H1 (cell line): ENCODE measurements around the gene ASB1. TPM values are rescaled to one million over a fixed set of nuclear protein-coding genes. Genes with fewer than 3 reads are reported as not detected.

Experiments used
- CTCF ChIA-PET: fragments of 300-600 bp; sonication (Branson Sonifier 250); formaldehyde crosslinking; loops from one replicate; lab custom pipeline; 2021; ENCODE audit not compliant: partially characterized antibody; lab: Charles Lee
- POLR2A ChIA-PET: fragments of 300-600 bp; sonication (Branson Sonifier 250); formaldehyde crosslinking; loops from one replicate; lab custom pipeline; 2021; ENCODE audit warnings: inconsistent platforms; ENCODE audit not compliant: partially characterized antibody; lab: Charles Lee
- DNase-seq, 2 experiments: peaks; one replicate each; pipeline versions ENCODE4 v3.0.0 to v3.0.0-alpha.2; 2010 to 2022; ENCODE audit warnings: low spot score in 2 of 2, low read depth in 1 of 2, mixed read lengths in 1 of 2
- FAIRE-seq: peaks from 2 replicates; lab custom pipeline; 2011; peaks lifted over from hg19 to GRCh38; lab: Jason Lieb, UNC
- H2AFZ ChIP-seq: 2 replicates; pipeline ENCODE4 v1.8.1; 2012; ENCODE audit warnings: low read length, inconsistent platforms
- H2AK5ac ChIP-seq: 2 replicates; pipeline ENCODE4 v1.6.1; 2013; ENCODE audit warnings: low read depth, low read length
- H2BK120ac ChIP-seq: replicated peaks from 2 replicates; pipeline ENCODE3; 2013; ENCODE audit warnings: low read depth, low read length, inconsistent platforms
- H2BK12ac ChIP-seq: 2 replicates; pipeline ENCODE4 v1.6.1; 2013; ENCODE audit warnings: low read depth, low read length
- H2BK15ac ChIP-seq: 2 replicates; pipeline ENCODE4 v1.6.1; 2013; ENCODE audit warnings: low read length
- H2BK20ac ChIP-seq: 2 replicates; pipeline ENCODE4 v1.6.1; 2013; ENCODE audit warnings: low read length
- H2BK5ac ChIP-seq: 2 replicates; pipeline ENCODE4 v1.6.1; 2013; ENCODE audit warnings: low read depth, low read length
- H3K14ac ChIP-seq: 2 replicates; pipeline ENCODE4 v1.6.1; 2013; ENCODE audit warnings: inconsistent platforms; ENCODE audit not compliant: insufficient read length
- H3K18ac ChIP-seq: 2 replicates; pipeline ENCODE4 v1.6.1; 2013; ENCODE audit warnings: low read length; ENCODE audit errors: extremely low read depth
- H3K23ac ChIP-seq: 2 replicates; pipeline ENCODE4 v1.6.1; 2013; ENCODE audit warnings: inconsistent platforms; ENCODE audit not compliant: insufficient read length
- H3K23me2 ChIP-seq: 2 replicates; pipeline ENCODE4 v1.6.1; 2013; ENCODE audit warnings: low read depth, low read length
- H3K27ac ChIP-seq: 2 replicates; pipeline ENCODE4 v1.6.1; 2011; ENCODE audit warnings: low read depth, low read length, inconsistent platforms
- H3K27me3 ChIP-seq, 4 experiments: replicated peaks in 1 of 4; 1 replicate in 1 of 4; 2 replicates in 3 of 4; pipeline versions ENCODE4 v1.6.1 to v1.8.1; 2011 to 2013; ENCODE audit warnings: low read length in 3 of 4, mild to moderate bottlenecking in 3 of 4, inconsistent platforms in 2 of 4, mixed read lengths in 2 of 4, moderate library complexity in 1 of 4; ENCODE audit not compliant: control insufficient read depth in 3 of 4, insufficient read depth in 3 of 4; ENCODE audit errors: extremely low read depth in 1 of 4
- H3K36me3 ChIP-seq, 4 experiments: 2 replicates each; pipeline versions ENCODE4 v1.6.1 to v1.8.1; 2011 to 2013; ENCODE audit warnings: mild to moderate bottlenecking in 4 of 4, low read length in 3 of 4, moderate library complexity in 2 of 4, control low read depth in 1 of 4, inconsistent platforms in 1 of 4; ENCODE audit not compliant: insufficient read depth in 4 of 4, control insufficient read depth in 2 of 4
- H3K4ac ChIP-seq: replicated peaks from 2 replicates; pipeline ENCODE3; 2013; ENCODE audit warnings: low read length, low read depth, mixed read lengths, inconsistent platforms; ENCODE audit not compliant: insufficient read length
- H3K4me1 ChIP-seq, 4 experiments: replicated peaks in 1 of 4; 1 replicate in 1 of 4; 2 replicates in 3 of 4; pipeline versions ENCODE4 v1.6.1 to v1.8.1; 2011 to 2013; ENCODE audit warnings: low read length in 3 of 4, inconsistent platforms in 2 of 4, mixed read lengths in 1 of 4; ENCODE audit not compliant: insufficient read depth in 4 of 4, control insufficient read depth in 3 of 4
- H3K4me2 ChIP-seq, 2 experiments: 2 replicates each; pipeline versions ENCODE4 v1.6.1 to v1.8.1; 2011 to 2013; ENCODE audit warnings: low read depth in 2 of 2, low read length in 2 of 2, control low read depth in 1 of 2, inconsistent platforms in 1 of 2, mild to moderate bottlenecking in 1 of 2; ENCODE audit not compliant: insufficient read depth in 1 of 2
- H3K4me3 ChIP-seq, 4 experiments: fragments of 200-600, 300-600 bp in 1 of 4; sonication (generic), shearing (Covaris generic), sonication (Bioruptor Twin) in 1 of 4; 2 replicates each; pipeline versions ENCODE4 v1.5.1 to v1.8.1; 2011 to 2016; ENCODE audit warnings: low read length in 4 of 4, low read depth in 3 of 4, control low read depth in 2 of 4, inconsistent platforms in 2 of 4, mild to moderate bottlenecking in 2 of 4, mixed read lengths in 1 of 4, moderate library complexity in 1 of 4; ENCODE audit not compliant: insufficient read depth in 2 of 4; ENCODE audit errors: extremely low read depth in 1 of 4
- H3K56ac ChIP-seq: replicated peaks from 2 replicates; pipeline ENCODE3; 2013; ENCODE audit warnings: low read depth, mild to moderate bottlenecking, mixed read lengths, low read length, inconsistent platforms; ENCODE audit not compliant: insufficient read length
- H3K79me1 ChIP-seq: 2 replicates; pipeline ENCODE4 v1.6.1; 2013; ENCODE audit warnings: low read depth, low read length, control low read depth
- H3K79me2 ChIP-seq, 2 experiments: 2 replicates each; pipeline versions ENCODE4 v1.6.1 to v1.8.1; 2012 to 2013; ENCODE audit warnings: low read length in 2 of 2, mild to moderate bottlenecking in 2 of 2, inconsistent platforms in 1 of 2; ENCODE audit not compliant: insufficient read depth in 2 of 2, control insufficient read depth in 1 of 2
- H3K9ac ChIP-seq, 4 experiments: replicated peaks in 1 of 4; 1 replicate in 1 of 4; 2 replicates in 3 of 4; pipeline versions ENCODE4 v1.6.1 to v1.8.1; 2011 to 2013; ENCODE audit warnings: low read depth in 3 of 4, low read length in 3 of 4, control low read depth in 2 of 4, mild to moderate bottlenecking in 2 of 4, moderate library complexity in 2 of 4, inconsistent platforms in 1 of 4; ENCODE audit errors: extremely low read depth in 1 of 4
- H3K9me3 ChIP-seq, 2 experiments: 2 replicates each; pipeline versions ENCODE4 v1.6.1 to v1.8.1; 2012 to 2013; ENCODE audit warnings: mild to moderate bottlenecking in 2 of 2, moderate library complexity in 2 of 2, control low read depth in 1 of 2, inconsistent platforms in 1 of 2, low read depth in 1 of 2, low read length in 1 of 2, mixed read lengths in 1 of 2; ENCODE audit not compliant: insufficient read depth in 2 of 2
- H4K20me1 ChIP-seq, 2 experiments: replicated peaks in 1 of 2; 2 replicates each; pipeline versions ENCODE3 to v1.8.1; 2011 to 2013; ENCODE audit warnings: inconsistent platforms in 2 of 2, low read length in 2 of 2, mild to moderate bottlenecking in 1 of 2; ENCODE audit not compliant: insufficient read depth in 2 of 2, control insufficient read depth in 1 of 2
- H4K5ac ChIP-seq: 2 replicates; pipeline ENCODE4 v1.6.1; 2013; ENCODE audit warnings: low read length, low read depth, mixed read lengths, inconsistent platforms; ENCODE audit not compliant: insufficient read length
- H4K8ac ChIP-seq: 2 replicates; pipeline ENCODE4 v1.8.0; 2013; ENCODE audit warnings: mild to moderate bottlenecking, moderate library complexity, low read length, inconsistent platforms; ENCODE audit not compliant: insufficient read depth; ENCODE audit errors: extremely low read depth
- H4K91ac ChIP-seq: replicated peaks from 2 replicates; pipeline ENCODE3; 2013; ENCODE audit warnings: low read length, mixed read lengths, inconsistent platforms; ENCODE audit not compliant: insufficient read length
- BCL11A ChIP-seq, 2 experiments: IDR thresholded peaks; one replicate each; pipeline ENCODE4 v1.6.1; 2011; ENCODE audit warnings: low read depth in 2 of 2, low read length in 2 of 2, mild to moderate bottlenecking in 2 of 2
- CHD2 ChIP-seq: IDR thresholded peaks from 2 replicates; pipeline ENCODE4 v1.6.1; 2012; ENCODE audit warnings: low read length, improper control_type of control experiment
- CREB1 ChIP-seq: IDR thresholded peaks from 2 replicates; pipeline ENCODE4 v1.6.1; 2012; ENCODE audit warnings: inconsistent platforms
- KDM5A ChIP-seq: fragments of 200-600 bp; IDR thresholded peaks from 2 replicates; pipeline ENCODE4 v1.7.1; 2012; ENCODE audit warnings: mild to moderate bottlenecking, low read length, inconsistent platforms, mixed read lengths
- PHF8 ChIP-seq: fragments of 200-600 bp; sonication (generic); conservative IDR thresholded peaks from 2 replicates; pipeline ENCODE4 v1.7.1; 2012; ENCODE audit warnings: low read depth, mild to moderate bottlenecking, inconsistent platforms, low read length, moderate library complexity
- POLR2AphosphoS5 ChIP-seq: IDR thresholded peaks from 2 replicates; pipeline ENCODE4 v1.6.1; 2011; ENCODE audit warnings: low read depth, low read length
- RFX5 ChIP-seq: IDR thresholded peaks from 2 replicates; pipeline ENCODE4 v1.6.1; 2011; ENCODE audit warnings: low read depth, low read length, improper control_type of control experiment, borderline replicate concordance
- RNF2 ChIP-seq: fragments of 200-900, 300-1000 bp; sonication (generic); IDR thresholded peaks from 2 replicates; pipeline ENCODE4 v1.7.1; 2016; ENCODE audit warnings: borderline replicate concordance, low read depth, mild to moderate bottlenecking, antibody characterized with exemption, low read length; ENCODE audit not compliant: poor library complexity, severe bottlenecking; ENCODE audit errors: missing control alignments
- SRF ChIP-seq: IDR thresholded peaks from 2 replicates; pipeline ENCODE4 v1.6.1; 2011; ENCODE audit warnings: mild to moderate bottlenecking, low read depth, low read length, moderate library complexity
- TCF12 ChIP-seq: IDR thresholded peaks from 2 replicates; pipeline ENCODE4 v1.6.1; 2011; ENCODE audit warnings: low read depth, mild to moderate bottlenecking, low read length
- ZNF274 ChIP-seq: IDR thresholded peaks from 2 replicates; pipeline ENCODE4 v1.7.0; 2012; ENCODE audit warnings: low read length, borderline replicate concordance; ENCODE audit errors: extremely low read depth
- WGBS, 2 experiments: shearing (Covaris generic) in 1 of 2; methylation state at CpG; one replicate each; pipeline versions ENCODE4 v1.1.6 to v1.1.7; 2013 to 2015; ENCODE audit warnings: low lambda C conversion rate in 2 of 2, mixed read lengths in 2 of 2, inconsistent platforms in 1 of 2, low coverage in 1 of 2, missing lambda C conversion rate in 1 of 2; ENCODE audit not compliant: insufficient replicate concordance in 2 of 2, insufficient coverage in 1 of 2, insufficient read length in 1 of 2; ENCODE audit errors: extremely low coverage in 1 of 2, missing lambda C conversion rate in 1 of 2; 5-methylcytosine and 5-hydroxymethylcytosine counted together
- polyA plus RNA-seq, 7 experiments: library from polyadenylated mRNA; depleted of rRNA in 3 of 7; stranded (reverse) in 5 of 7; unstranded in 2 of 7; fragments of >200 nt in 5 of 7; fragments of 200-250 nt in 2 of 7; gene quantifications; 1 replicate in 5 of 7; 2 replicates in 1 of 7; 4 replicates in 1 of 7; pipeline versions ENCODE4 v1.2.1 to v1.2.3, GENCODE V29; 2011 to 2013; ENCODE audit warnings: missing spikeins in 2 of 7, mixed read lengths in 2 of 7
- total RNA-seq: library from RNA; stranded (reverse); fragmentation: NEBNext Ultra II Directional; extraction: Animal tissue kit (Norgen Biotek cat#: 25700); gene quantifications from 2 replicates; pipeline ENCODE4 v1.2.1, GENCODE V29; 2021
- TF ChIP-seq, protein P1 (sequence below): IDR thresholded peaks from 2 replicates; pipeline ENCODE4 v1.6.1; 2012; ENCODE audit warnings: low read length, inconsistent platforms
- TF ChIP-seq, protein P2 (sequence below): IDR thresholded peaks from 2 replicates; pipeline ENCODE4 v1.6.1; 2012; ENCODE audit warnings: inconsistent platforms

The ASB1 gene
- total and polyA plus RNA-seq, 2 of the 8 experiments (the other 6 are each of a cell fraction or from before 2014, with no cell fraction given): 24.1 to 36.0 TPM

DNA sequence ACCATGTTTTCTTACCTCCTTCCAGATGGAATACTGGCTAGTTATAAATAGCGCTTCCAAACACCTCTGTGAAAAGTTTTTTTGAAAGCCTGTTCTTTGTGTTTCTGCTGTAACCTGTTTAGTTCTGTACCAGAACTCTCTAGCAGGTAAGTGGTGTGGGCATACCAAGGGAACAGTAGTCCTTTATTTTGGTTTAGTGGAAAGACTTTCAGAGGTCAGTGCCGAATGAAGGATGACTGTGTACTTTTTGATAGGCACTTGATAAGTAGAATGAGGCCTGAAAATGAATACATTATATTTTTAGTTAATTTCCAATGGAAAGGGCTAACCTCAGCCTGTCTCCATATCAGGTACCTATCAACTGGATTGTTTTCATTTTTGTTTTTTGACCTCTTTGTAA, 27.6 kb upstream of the ASB1 start:
- no peak overlapping the region for H2BK5ac ChIP-seq
- no peak overlapping the region for H4K5ac ChIP-seq
- H2BK15ac ChIP-seq: no peak overlapping the region
- no peak for FAIRE-seq
- H2AK5ac ChIP-seq: no peak overlapping the region
- H2BK20ac ChIP-seq: no peak overlapping the region
- H3K18ac ChIP-seq: no peak overlapping the region
- WGBS, 2 experiments: 96% methylated on average over 2 of the region's 2 CpGs; no CpG with 5 or more reads in 1 of the 2 experiments
- no peak overlapping the region for H3K23ac ChIP-seq
- no peak overlapping the region for H2BK12ac ChIP-seq
- no peaks in the 10 kb centered on the region for H3K79me2 ChIP-seq
- no peaks in the 10 kb centered on the region for H3K79me1 ChIP-seq
- no peak for DNase-seq
- no peak overlapping the region for H3K4ac ChIP-seq
- H2BK120ac ChIP-seq: no peak overlapping the region
- no peak overlapping the region for H3K9ac ChIP-seq
- ChIA-PET POLR2A (no interaction called here), CTCF (no interaction called here)
- H3K14ac ChIP-seq: no peak overlapping the region
- H3K9me3 ChIP-seq: no peaks in the 10 kb centered on the region
- H3K27me3 ChIP-seq: no peaks in the 10 kb centered on the region
- H3K4me2 ChIP-seq: no peak overlapping the region
- no peak overlapping the region for H3K56ac ChIP-seq
- no peaks in the 10 kb centered on the region for H4K20me1 ChIP-seq
- no peak overlapping the region for H4K8ac ChIP-seq
- no peak overlapping the region for H4K91ac ChIP-seq
- no peaks in the 10 kb centered on the region for H3K36me3 ChIP-seq
- no peak for TF ChIP-seq SRF
- no peak for TF ChIP-seq ZNF274
- TF ChIP-seq PHF8: no peak
- TF ChIP-seq, protein P1, sequence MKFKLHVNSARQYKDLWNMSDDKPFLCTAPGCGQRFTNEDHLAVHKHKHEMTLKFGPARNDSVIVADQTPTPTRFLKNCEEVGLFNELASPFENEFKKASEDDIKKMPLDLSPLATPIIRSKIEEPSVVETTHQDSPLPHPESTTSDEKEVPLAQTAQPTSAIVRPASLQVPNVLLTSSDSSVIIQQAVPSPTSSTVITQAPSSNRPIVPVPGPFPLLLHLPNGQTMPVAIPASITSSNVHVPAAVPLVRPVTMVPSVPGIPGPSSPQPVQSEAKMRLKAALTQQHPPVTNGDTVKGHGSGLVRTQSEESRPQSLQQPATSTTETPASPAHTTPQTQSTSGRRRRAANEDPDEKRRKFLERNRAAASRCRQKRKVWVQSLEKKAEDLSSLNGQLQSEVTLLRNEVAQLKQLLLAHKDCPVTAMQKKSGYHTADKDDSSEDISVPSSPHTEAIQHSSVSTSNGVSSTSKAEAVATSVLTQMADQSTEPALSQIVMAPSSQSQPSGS: no peak
- no peak for TF ChIP-seq CHD2
- no peak for TF ChIP-seq TCF12
- TF ChIP-seq RFX5: no peak
- no peak for TF ChIP-seq RNF2
- TF ChIP-seq, protein P2, sequence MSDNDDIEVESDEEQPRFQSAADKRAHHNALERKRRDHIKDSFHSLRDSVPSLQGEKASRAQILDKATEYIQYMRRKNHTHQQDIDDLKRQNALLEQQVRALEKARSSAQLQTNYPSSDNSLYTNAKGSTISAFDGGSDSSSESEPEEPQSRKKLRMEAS: no peak
- no peak for TF ChIP-seq BCL11A (IDR thresholded peaks at IDR 0.05; ENCODE audit: low read depth in 2 of 2, low read length in 2 of 2)
- TF ChIP-seq POLR2AphosphoS5: no peak
- TF ChIP-seq KDM5A: no peak
- no peak for TF ChIP-seq CREB1
- H2AFZ ChIP-seq: no peak overlapping the region
- H3K4me3 ChIP-seq: no peak overlapping the region
- no peak overlapping the region for H3K27ac ChIP-seq
- no peaks in the 10 kb centered on the region for H3K23me2 ChIP-seq
- H3K4me1 ChIP-seq: peaks cover 0 to 8% (median 0%) of the 10 kb centered on the region in 4 experiments; a peak in 2 of 7 replicates
